ENCODE measurements around the gene CATSPERZ.

The CATSPERZ gene

DNA sequence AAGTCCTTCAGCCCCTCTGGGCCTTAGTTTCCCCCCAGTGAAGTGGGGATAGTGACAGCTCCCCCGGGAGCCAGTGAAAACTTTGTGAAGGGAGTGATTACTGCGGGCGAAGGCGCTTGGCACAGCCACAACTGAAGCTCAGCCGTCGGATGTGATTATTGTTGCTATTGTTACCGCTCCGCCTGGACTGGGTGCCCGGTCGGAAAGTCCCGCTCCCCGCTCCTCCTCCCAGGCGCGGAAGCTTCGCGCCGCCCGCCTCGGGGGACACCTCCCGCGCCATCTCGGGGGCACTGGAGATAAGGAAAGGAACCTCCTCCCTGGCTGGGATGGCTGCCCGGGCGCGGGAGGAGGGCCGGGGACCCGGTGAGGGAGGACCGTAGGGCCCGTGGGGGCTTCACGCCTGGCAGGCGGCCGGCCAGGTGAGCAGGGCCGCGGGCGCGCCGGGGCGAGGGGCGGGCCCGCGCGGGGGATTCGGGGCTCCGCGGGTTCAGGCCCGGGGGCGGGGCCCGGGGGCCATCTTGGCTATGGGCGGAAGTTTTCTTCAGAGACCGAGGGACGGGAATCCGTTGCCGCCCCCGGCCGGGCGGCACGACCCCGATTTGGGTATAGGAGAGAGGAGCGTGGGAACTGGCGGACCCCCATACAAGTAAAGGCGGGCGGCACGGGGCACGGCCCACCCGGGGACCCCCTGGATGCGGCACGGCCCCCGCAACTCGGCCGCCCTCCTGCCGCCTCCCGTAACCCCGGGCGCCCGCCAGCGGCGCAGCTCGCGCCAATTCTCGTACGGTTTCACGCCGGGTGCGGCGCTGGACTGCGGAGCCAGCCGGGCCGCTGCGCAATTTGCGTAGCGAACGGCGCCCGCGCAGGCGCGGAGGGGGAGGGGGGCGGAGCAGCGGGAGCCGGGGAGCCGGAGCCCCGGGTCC lies 14.9 kb upstream of the CATSPERZ start, which contains the start of gene GPR137:
Gene GPR137 (plus strand): TSS at position 887 of the 923 bp plus-strand sequence. CDS start 677 bp downstream, outside the sequence.
- in situ Hi-C loops (cut with MboI; ENCODE audit: low sequenced_read_pairs): no loop called here

DNA sequence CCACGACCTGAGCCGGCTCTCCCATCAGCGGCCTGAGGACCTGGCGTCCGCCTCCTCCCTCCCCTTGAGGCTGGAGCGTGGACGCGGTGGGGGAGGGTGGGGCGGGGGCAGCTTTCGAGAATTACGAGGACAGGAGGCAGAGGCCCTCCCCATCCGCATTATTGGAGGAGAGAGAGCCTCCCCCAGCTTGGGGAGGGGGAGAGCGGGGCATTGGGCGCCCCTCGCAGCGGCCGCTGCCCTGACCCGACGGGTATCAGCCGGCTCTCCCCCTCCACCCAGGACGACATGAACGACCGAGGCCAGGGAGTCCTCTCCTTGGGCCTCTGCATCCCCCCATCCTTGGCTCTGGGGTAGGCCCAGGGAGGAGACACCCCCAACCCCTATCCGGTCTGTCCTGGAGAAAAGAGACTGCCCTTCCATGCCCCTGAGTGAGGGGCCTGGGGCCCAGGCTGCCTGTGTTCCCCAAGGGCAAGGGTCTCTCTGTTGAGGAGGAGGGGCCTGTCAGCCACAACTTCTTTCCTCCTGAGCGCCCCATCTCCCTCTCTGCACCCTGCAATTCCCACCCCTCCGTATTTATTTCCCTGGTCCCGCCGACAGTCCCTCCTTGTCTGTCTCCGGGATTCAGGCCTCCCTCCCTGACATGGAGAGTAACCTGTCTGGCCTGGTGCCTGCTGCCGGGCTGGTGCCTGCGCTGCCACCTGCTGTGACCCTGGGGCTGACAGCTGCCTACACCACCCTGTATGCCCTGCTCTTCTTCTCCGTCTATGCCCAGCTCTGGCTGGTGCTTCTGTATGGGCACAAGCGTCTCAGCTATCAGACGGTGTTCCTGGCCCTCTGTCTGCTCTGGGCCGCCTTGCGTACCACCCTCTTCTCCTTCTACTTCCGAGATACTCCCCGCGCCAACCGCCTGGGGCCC lies 14.0 kb upstream of the CATSPERZ start:
- in situ Hi-C loops (cut with MboI; ENCODE audit: low sequenced_read_pairs): no loop called here

DNA sequence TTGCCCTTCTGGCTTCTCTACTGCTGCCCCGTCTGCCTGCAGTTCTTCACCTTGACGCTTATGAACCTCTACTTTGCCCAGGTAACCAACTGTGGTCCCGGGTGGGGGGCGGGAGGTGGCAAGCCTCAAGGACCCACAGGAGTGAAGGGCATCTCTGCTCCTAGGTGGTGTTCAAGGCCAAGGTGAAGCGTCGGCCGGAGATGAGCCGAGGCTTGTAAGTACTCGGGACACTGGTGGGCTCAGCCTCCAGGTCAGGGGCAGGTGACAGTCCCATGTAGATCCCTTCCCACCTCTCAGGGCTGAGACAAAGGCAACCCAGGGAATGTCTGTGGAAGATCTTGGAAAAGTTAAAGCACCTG lies 13.4 kb upstream of the CATSPERZ start:
- in situ Hi-C loops (cut with MboI; ENCODE audit: low sequenced_read_pairs): no loop called here

DNA sequence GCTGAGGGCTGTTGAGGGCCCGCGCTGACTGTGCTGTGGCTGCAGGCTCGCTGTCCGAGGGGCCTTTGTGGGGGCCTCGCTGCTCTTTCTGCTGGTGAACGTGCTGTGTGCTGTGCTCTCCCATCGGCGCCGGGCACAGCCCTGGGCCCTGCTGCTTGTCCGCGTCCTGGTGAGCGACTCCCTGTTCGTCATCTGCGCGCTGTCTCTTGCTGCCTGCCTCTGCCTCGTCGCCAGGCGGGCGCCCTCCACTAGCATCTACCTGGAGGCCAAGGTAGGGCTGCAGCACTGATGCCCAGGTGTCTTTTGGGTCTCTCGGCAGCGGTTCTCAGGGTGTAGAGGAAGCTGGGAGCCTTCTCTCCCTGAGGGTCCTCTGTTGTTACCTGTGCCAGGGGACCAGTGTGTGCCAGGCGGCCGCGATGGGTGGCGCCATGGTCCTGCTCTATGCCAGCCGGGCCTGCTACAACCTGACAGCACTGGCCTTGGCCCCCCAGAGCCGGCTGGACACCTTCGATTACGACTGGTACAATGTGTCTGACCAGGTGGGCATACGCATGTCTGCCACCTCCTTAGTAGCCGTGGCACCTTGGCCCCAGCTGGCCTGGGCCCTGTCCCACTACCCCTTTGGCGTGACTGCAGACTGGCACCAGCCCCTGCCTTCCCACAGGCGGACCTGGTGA lies 12.3 kb upstream of the CATSPERZ start:
- in situ Hi-C loops (cut with MboI; ENCODE audit: low sequenced_read_pairs): no loop called here

DNA sequence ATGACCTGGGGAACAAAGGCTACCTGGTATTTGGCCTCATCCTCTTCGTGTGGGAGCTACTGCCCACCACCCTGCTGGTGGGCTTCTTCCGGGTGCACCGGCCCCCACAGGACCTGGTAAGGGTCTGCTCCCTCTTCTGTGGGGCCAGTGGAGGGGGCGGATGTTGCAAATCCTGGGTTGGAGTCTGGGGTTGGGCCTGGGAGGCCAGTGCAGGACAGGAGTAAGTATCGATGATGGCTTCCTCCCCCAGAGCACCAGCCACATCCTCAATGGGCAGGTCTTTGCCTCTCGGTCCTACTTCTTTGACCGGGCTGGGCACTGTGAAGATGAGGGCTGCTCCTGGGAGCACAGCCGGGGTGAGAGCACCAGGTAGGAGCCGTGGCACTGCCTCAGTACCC lies 11.8 kb upstream of the CATSPERZ start:
- in situ Hi-C loops (cut with MboI; ENCODE audit: low sequenced_read_pairs): no loop called here

DNA sequence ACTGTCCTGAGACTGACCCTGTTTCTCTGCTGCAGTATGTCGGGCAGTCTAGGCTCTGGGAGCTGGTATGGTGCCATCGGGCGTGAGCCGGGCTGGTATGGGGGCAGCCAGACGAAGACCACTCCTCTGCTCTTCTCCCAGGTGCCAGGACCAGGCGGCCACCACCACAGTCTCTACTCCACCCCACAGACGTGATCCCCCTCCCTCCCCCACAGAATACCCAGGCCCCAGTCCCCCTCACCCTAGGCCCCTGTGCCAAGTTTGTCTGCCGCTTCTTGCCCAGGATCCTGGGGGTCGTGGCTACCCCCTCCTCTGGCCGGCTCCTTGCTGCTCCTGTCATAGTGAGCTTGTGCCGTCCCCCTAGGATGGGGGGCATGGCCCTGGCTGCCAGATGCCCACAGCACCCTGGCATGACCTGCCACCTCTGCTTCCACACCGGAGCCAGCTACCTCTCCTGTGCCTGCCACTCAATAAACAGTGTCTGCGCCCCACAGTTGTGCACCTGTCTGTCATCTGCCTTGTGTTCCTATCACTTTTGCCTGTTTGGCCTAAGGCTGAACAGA lies 11.1 kb upstream of the CATSPERZ start:
- in situ Hi-C loops (cut with MboI; ENCODE audit: low sequenced_read_pairs): no loop called here

DNA sequence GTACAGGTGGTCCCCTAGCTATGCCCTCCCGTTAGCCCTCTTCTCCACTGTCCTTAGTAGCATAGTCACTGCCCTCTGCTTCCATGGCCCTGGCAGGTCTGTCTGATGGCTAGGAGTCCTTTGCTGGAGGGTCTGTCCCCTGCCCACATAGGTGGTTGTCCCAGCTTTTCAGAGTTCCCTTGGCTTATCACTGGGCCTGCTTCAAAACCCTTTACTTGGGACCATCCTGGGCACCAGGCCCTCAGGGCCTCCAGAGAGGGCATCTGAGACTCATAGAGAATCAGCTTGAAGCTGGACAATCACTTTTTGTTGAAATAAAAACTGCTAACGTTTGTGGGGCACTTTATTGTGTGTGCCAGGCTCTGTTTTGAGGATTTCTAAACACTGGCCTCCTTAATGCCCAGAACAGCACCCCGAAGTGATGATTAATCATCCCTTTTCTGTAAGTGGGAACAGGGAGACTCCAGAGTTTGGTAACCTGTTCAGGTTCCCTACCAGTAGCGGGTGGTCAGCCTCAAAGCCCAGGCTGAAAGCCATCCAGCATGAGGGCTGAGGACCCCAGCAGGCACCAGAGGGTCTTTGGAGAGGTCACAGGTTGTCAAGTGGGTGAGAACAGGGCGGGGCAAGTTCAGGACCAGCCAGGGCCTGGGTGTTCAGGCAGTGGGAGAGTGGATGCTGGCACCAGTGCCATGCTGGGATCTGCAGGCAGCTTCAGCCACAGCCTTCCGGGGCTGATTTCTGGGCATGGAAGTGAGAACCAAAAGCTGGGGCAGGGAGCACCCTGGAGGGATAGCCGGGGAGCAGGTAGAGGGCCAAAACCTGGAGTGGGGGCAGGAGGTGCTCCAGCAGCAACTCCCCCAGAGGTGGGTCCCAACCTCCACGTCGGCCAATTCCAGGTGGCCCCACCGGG lies 9.6 kb upstream of the CATSPERZ start:
- in situ Hi-C loops (cut with MboI; ENCODE audit: low sequenced_read_pairs): no loop called here

DNA sequence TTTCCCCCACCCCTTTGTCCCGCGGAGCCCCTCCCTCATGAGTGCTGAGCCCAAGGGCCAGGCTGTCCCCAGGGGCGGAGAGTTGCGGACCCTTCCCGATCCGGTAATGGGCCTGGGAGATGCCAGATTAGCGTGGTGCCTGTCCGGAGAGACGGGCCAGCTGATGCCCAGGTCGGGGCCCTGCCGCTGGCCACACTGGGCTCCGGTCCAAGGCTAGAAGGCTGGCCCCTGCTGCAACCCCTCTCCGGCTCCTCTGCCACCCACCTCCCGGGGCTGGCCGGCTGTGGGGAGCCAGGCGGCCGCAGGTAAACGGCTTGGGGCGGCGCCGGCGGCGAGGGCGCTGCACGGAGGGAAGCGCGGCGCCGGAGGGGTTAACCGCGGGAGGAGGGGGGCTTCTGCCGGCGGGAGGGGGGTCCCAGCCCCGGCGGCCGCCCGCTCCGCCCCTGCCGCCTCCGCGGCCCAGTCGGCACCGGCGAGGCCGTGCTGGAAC lies 8.9 kb upstream of the CATSPERZ start, which contains the start of gene KCNK4:
Gene KCNK4 (plus strand): TSS at position 41 of the 490 bp plus-strand sequence. CDS start 1,717 bp downstream, outside the sequence.
- in situ Hi-C loops (cut with MboI; ENCODE audit: low sequenced_read_pairs): no loop called here

DNA sequence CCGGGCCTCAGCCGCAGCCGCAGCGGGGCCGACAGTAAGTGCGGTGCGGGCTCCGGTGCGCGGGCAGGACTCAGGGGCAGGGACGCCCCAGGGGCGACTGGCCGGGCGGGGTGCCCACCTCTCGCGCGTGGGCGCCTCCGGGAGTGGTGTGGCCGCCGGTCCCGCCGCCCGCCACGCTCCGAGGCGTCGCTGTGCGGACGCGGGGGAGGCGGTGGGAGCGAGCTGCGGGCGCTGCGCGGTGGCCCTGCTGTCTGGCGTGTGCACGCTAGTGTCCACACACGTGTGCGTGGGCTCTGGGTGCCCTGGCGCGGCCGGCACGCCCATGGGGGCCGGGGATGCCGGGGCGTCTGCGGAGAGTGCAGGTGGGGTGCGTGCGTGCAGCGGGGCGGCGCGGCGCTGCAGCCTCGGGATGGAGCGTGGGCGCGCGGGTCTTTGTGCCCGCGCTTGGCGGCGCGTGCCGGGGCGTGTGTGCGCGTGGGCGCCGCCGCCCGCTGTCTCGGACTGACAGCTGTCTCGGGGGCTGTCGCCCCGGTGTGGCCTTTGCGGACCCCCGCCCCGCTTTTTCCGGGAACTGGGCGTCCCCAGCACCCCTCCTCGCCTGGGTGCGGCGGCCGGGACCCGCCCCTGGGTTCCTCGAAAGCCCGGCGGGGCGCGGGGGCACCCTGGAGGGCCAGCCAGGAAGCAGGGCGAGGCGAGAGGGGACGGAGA lies 8.3 kb upstream of the CATSPERZ start:
- in situ Hi-C loops (cut with MboI; ENCODE audit: low sequenced_read_pairs): no loop called here

DNA sequence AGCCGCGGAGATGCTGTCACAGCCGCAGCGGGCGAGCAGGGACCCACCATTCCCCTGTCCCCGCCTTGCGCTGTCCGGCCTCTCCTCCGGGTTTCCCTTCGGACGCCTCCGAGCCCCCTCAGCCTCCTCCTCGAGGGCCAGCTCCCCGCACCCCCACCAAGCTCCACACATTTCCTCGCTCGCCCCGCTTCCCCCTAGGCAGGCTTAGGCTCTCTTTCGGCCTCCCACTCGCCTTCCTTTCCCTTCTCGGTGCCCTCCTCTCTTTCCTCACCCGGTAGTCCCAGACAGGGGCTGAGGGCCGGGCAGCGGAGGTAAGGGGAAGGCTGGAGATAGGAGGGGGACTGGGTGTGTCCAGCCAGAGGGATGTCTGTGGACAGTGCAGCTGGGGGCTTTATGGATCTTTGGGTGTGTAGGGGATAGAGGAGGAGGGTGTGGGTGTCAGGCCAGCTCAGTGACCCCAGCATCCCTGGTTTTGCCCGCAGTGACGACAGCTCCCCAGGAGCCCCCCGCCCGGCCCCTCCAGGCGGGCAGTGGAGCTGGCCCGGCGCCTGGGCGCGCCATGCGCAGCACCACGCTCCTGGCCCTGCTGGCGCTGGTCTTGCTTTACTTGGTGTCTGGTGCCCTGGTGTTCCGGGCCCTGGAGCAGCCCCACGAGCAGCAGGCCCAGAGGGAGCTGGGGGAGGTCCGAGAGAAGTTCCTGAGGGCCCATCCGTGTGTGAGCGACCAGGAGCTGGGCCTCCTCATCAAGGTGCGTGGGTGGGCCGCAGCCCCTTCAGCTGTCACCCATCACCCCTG lies 7.5 kb upstream of the CATSPERZ start:
- in situ Hi-C loops (cut with MboI; ENCODE audit: low sequenced_read_pairs): no loop called here

DNA sequence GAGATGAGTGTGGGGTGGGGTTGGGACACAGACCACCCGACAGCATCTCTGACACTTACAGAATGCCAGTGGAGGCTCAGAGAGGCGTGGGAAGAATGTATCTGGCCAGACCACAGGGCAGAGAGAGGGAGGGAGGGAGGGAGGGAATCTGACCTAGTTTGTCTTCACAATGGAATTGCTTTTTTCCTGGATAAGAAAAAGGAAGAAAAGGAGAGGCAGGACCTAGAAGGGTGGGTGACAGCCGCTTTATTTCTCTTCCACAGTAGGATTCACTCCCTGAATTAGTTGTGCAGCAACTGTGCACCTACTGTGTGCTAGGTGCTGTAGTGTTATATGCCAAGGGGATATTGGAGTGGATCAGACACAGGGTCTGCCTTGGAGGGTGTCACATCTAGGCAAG lies 5.4 kb upstream of the CATSPERZ start:
- in situ Hi-C loops (cut with MboI; ENCODE audit: low sequenced_read_pairs): no loop called here

DNA sequence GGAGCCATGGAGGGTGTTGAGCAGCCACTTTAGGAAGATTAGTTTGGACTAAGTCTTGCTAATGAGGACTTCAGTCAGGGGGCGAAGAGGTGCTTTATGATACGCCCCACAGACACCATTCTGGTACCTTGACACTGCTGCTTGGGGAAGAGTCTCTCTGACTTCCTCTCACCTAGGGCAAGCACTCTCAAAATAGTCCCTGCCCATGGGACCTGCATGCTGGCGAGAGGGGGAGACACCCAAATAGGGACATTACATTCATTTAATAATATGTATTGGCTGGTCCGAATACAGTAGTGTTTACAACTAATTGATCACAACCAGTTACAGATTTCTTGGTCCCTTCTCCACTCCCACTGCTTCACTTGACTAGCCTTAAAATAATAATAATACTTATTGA lies 4.4 kb upstream of the CATSPERZ start:
- in situ Hi-C loops (cut with MboI; ENCODE audit: low sequenced_read_pairs): no loop called here

DNA sequence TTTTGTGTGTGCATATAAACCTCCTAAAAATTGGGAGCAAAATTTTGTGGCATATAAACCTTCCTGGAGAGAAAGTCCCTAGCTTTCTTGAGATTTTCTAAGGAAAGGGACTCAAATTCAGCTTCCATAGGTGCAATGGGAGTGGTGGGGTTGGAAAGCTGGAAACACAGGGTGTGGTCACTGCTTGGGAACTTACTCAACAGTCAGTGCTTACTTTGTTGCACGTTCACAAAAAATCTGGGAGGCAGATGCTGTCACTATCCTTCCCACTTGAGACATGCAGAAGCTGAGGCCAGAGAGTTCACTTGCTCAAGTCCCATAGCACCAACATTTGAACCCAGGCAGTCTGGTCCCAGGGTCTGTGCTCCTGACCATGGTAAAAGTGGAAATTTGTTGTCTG lies 3.9 kb upstream of the CATSPERZ start:
- in situ Hi-C loops (cut with MboI; ENCODE audit: low sequenced_read_pairs): no loop called here

DNA sequence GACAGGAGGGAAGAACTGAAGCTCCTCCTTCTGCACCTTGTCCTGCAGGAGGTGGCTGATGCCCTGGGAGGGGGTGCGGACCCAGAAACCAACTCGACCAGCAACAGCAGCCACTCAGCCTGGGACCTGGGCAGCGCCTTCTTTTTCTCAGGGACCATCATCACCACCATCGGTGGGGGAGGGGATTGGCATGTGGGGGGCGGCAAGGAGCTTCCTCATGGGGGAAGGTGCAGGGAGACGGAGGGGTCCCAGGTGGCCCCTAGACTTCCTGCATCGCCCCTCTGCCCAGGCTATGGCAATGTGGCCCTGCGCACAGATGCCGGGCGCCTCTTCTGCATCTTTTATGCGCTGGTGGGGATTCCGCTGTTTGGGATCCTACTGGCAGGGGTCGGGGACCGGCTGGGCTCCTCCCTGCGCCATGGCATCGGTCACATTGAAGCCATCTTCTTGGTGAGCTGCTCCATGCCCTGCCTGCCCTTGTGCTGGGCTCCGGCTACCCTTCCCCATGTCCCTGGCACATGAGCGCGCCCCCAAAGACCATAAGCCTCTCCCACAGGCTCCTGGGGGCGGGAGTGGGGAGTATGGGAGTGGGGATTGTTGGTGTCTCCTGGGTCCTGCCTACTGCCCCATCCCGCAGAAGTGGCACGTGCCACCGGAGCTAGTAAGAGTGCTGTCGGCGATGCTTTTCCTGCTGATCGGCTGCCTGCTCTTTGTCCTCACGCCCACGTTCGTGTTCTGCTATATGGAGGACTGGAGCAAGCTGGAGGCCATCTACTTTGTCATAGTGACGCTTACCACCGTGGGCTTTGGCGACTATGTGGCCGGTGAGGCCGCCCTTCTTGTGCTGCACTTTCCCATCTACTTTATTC lies 3.1 kb upstream of the CATSPERZ start:
- in situ Hi-C loops (cut with MboI; ENCODE audit: low sequenced_read_pairs): no loop called here

DNA sequence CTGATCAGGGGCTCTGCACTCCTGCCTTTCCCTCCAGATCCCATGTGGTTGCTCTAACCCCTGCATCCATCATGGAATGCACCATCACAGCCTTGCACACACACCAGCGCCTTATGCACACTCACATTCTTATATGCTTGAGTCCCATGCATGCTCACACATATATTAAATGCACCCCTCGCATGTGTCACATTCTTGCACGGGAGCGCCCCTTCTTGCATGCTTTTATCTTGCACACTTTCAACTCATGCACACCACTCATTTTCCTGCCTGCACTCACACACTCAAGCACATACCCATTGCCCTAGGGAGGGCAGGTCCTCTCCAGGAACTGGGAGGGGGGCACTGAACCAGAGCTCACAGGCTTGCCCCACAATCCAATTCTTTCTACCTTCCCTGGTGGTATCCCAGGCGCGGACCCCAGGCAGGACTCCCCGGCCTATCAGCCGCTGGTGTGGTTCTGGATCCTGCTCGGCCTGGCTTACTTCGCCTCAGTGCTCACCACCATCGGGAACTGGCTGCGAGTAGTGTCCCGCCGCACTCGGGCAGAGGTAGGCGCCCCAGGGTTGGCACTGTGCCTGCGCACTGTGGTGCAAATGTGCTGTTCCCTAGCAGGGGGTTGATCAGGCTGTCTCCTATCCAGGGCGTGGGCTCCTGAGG lies 2.3 kb upstream of the CATSPERZ start:
- in situ Hi-C loops (cut with MboI; ENCODE audit: low sequenced_read_pairs): no loop called here

DNA sequence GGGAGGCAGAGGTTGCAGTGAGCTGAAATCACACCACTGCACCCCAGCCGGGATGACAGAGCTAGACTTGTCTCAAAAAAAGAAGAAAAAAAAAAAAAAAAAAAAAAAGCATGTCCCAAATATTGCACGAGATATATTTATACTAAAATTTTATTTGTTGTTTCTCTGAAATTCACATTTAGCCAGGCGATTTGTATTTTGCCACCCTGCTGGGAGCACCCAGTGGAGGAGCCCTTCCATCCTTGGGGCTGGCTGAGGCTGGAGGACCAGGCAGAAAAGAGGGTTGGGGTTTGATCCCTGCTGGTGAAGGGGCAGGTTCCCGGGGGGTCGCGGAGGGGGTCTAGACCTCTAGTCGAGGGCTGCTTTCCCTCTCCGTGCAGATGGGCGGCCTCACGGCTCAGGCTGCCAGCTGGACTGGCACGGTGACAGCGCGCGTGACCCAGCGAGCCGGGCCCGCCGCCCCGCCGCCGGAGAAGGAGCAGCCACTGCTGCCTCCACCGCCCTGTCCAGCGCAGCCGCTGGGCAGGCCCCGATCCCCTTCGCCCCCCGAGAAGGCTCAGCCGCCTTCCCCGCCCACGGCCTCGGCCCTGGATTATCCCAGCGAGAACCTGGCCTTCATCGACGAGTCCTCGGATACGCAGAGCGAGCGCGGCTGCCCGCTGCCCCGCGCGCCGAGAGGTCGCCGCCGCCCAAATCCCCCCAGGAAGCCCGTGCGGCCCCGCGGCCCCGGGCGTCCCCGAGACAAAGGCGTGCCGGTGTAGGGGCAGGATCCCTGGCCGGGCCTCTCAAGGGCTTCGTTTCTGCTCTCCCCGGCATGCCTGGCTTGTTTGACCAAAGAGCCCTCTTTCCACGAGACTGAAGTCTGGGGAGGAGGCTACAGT lies 952 bp upstream of the CATSPERZ start:
- in situ Hi-C loops (cut with MboI; ENCODE audit: low sequenced_read_pairs): no loop called here
